NCI-H1105 treated with DMSO at 0.1 percent for 48 hours (cell line): ENCODE measurements around the gene LIPC.

Source experiments
- DNase-seq: peaks from one replicate; lab custom pipeline; 2025; lab: John Stamatoyannopoulos, UW

Gene LIPC

GRCh38 chr15:58431221-58432149 is at the start of gene LIPC:
TSS of gene LIPC (plus strand) at chr15:58431991. CDS start at chr15:58432033, 42 bp downstream.
- DNase-seq, result no peak

- DNase-seq, result no peak
Measured at GRCh38 chr15:58383876-58384275, 47.9 kb upstream of the LIPC start.

GRCh38 chr15:58384667-58385066 is 47.1 kb upstream of the LIPC start:
- DNase-seq, result no peak

- DNase-seq, result no peak
Measured at GRCh38 chr15:58386081-58386480, 45.7 kb upstream of the LIPC start.

- no peak for DNase-seq
Measured at GRCh38 chr15:58386641-58387040, 45.1 kb upstream of the LIPC start.

GRCh38 chr15:58387130-58387529 is 44.7 kb upstream of the LIPC start:
- DNase-seq, result no peak

GRCh38 chr15:58388211-58388610 is 43.6 kb upstream of the LIPC start:
- no peak for DNase-seq

- DNase-seq, result no peak
Measured at GRCh38 chr15:58390118-58390517, 41.7 kb upstream of the LIPC start.

- DNase-seq, result no peak
Measured at GRCh38 chr15:58390655-58391054, 41.1 kb upstream of the LIPC start.

- DNase-seq, result no peak
Measured at GRCh38 chr15:58391088-58391487, 40.7 kb upstream of the LIPC start.

- DNase-seq, result no peak
Measured at GRCh38 chr15:58392141-58392540, 39.6 kb upstream of the LIPC start.

GRCh38 chr15:58392611-58393161 is 39.1 kb upstream of the LIPC start:
- no peak for DNase-seq

GRCh38 chr15:58393241-58393662 is 38.5 kb upstream of the LIPC start:
- peak; percentile 13 for DNase-seq

GRCh38 chr15:58396181-58396580 is 35.6 kb upstream of the LIPC start:
- no peak for DNase-seq

- no peak for DNase-seq
Measured at GRCh38 chr15:58398071-58398470, 33.7 kb upstream of the LIPC start.

- no peak for DNase-seq
Measured at GRCh38 chr15:58398643-58399042, 33.1 kb upstream of the LIPC start.

- DNase-seq, result no peak
Measured at GRCh38 chr15:58399739-58400138, 32.1 kb upstream of the LIPC start.

- no peak for DNase-seq
Measured at GRCh38 chr15:58401276-58401675, 30.5 kb upstream of the LIPC start.

- DNase-seq, result no peak
Measured at GRCh38 chr15:58401991-58402649, 29.7 kb upstream of the LIPC start.

- DNase-seq, result no peak
Measured at GRCh38 chr15:58403581-58403980, 28.2 kb upstream of the LIPC start.

GRCh38 chr15:58404020-58404419 is 27.8 kb upstream of the LIPC start:
- DNase-seq, result no peak

GRCh38 chr15:58404722-58405121 is 27.1 kb upstream of the LIPC start:
- DNase-seq, result no peak

- DNase-seq, result no peak
Measured at GRCh38 chr15:58405865-58406264, 25.9 kb upstream of the LIPC start.
